PFSK-1 (cell line): ENCODE measurements around the gene EPHA5.

Experiments
- POLR2AphosphoS5 ChIP-seq: IDR thresholded peaks from 2 replicates; pipeline ENCODE4 v1.6.1; 2012; ENCODE audit warnings: low read depth, mild to moderate bottlenecking, control low read depth, low read length, moderate library complexity
- REST ChIP-seq, 2 experiments: IDR thresholded peaks; 2 replicates each; pipeline versions ENCODE4 v1.6.1 to v1.8.0; 2011 to 2012; ENCODE audit warnings: low read depth in 2 of 2, low read length in 2 of 2, control low read depth in 1 of 2, inconsistent platforms in 1 of 2, mild to moderate bottlenecking in 1 of 2, moderate library complexity in 1 of 2; ENCODE audit not compliant: insufficient read depth in 1 of 2

GRCh38 chr4:65391382-65391781 lies 278.9 kb downstream of the EPHA5 start:
- no peak for TF ChIP-seq POLR2AphosphoS5
- no peak for TF ChIP-seq REST (IDR thresholded peaks at IDR 0.05; ENCODE audit: insufficient read depth in 1 of 2, low read depth in 2 of 2, low read length in 2 of 2)
